Right lung (tissue), 10 donors: ENCODE results near the gene CEP76. TPM values are rescaled to one million over a fixed set of nuclear protein-coding genes. Genes with fewer than 3 reads are reported as not detected.

ENCODE experiments used
- DNase-seq, 2 donors: peaks; one replicate each; pipeline ENCODE4 v3.0.0-alpha.2; 2013
- long read RNA-seq, 8 donors: transcript quantifications; one replicate each; lab custom pipeline, GENCODE V29; 2026
- polyA plus RNA-seq, 5 donors: library from polyadenylated mRNA; unstranded; fragments of 120-200 nt; gene quantifications; one replicate each; pipeline versions ENCODE4 v1.2.1 to v1.2.3, GENCODE V29; 2013; ENCODE audit warnings: inconsistent platforms in 1 of 5, low replicate concordance in 1 of 5; ENCODE audit not compliant: insufficient read length in 5 of 5, insufficient read depth in 1 of 5

The CEP76 gene, protein sequence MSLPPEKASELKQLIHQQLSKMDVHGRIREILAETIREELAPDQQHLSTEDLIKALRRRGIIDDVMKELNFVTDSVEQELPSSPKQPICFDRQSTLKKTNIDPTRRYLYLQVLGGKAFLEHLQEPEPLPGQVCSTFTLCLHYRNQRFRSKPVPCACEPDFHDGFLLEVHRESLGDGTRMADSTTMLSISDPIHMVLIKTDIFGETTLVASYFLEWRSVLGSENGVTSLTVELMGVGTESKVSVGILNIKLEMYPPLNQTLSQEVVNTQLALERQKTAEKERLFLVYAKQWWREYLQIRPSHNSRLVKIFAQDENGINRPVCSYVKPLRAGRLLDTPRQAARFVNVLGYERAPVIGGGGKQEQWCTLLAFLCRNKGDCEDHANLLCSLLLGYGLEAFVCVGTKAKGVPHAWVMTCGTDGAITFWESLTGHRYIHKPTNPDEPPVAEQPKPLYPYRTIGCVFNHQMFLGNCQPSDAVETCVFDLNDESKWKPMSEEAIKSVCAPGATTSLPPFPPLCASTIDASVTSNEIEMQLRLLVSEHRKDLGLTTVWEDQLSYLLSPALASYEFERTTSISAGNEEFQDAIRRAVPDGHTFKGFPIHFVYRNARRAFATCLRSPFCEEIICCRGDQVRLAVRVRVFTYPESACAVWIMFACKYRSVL
- polyA plus RNA-seq: 10 to 100 TPM in 4 of 5 donors, 1 to 10 TPM in 1; 8.4 to 11.8 (median 11.3) TPM
- long read RNA-seq, donor 1, partial matches to known transcripts: 108 of 233 reads
- long read RNA-seq, donor 1, other reads (novel, unspliced or antisense): 125 of 233 reads
- long read RNA-seq, donor 2, partial matches to known transcripts: 0 of 2 reads
- long read RNA-seq, donor 2, other reads (novel, unspliced or antisense): 0 of 2 reads
- long read RNA-seq, donor 3, partial matches to known transcripts: 0 of 2 reads
- long read RNA-seq, donor 3, other reads (novel, unspliced or antisense): 0 of 2 reads
- long read RNA-seq, donor 4: 0 reads
- long read RNA-seq, donor 5, partial matches to known transcripts: 0 of 1 reads
- long read RNA-seq, donor 5, other reads (novel, unspliced or antisense): 0 of 1 reads
- long read RNA-seq, donor 6, partial matches to known transcripts: 52 of 131 reads
- long read RNA-seq, donor 6, other reads (novel, unspliced or antisense): 79 of 131 reads
- long read RNA-seq, donor 7, partial matches to known transcripts: 0 of 2 reads
- long read RNA-seq, donor 7, other reads (novel, unspliced or antisense): 0 of 2 reads
- long read RNA-seq, donor 8: 0 reads

- DNase-seq: peak; percentile 90 to 93
Measured at GRCh38 chr18:12702221-12703095, at the start of gene CEP76, which contains the start of gene PSMG2. CEP76 (minus strand) TSS chr18:12702723; CDS start chr18:12702548, 175 bp downstream. PSMG2 (plus strand) TSS chr18:12703042; CDS start chr18:12703108, 66 bp downstream.

DNA sequence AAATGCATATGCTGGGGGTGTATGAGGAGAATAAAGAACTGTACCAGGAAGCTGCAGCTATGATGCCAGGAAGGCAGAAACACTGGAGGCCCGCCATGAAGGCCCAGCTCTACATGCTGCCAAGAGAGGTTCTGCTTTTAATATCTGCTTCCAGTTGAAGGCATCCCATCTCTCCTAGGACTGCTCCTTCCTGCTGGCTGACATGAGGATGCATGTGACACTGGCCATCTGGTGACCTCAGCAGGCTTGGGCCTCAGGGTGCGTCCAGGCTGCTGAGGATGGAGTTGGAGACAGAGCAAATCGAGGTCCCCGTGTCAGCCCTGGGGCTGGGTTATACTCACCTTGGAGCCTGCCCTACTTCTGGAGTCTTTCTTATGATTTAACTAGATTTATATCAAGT lies 49.4 kb upstream of the CEP76 start:
- no peak for DNase-seq

DNA sequence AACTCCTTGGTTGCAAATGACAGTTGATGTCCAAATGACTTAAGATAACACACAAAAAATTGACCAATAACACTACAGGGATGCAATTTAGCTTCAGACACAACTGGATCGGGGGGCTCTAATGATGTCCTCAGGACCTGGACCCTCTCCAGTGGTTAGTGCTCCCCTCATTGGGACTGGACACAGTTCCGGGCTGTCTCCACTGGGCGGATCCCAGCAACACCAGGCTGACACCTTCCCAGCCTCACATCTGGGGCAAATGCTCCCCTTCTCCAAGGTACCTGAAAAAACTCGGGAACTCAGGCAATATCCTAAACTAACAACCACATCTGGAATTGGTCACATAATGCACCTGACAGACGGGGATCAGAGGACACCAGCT lies 49.0 kb upstream of the CEP76 start:
- no peak for DNase-seq

- no peak for DNase-seq
Measured at GRCh38 chr18:12750715-12751502, 48.4 kb upstream of the CEP76 start.

DNA sequence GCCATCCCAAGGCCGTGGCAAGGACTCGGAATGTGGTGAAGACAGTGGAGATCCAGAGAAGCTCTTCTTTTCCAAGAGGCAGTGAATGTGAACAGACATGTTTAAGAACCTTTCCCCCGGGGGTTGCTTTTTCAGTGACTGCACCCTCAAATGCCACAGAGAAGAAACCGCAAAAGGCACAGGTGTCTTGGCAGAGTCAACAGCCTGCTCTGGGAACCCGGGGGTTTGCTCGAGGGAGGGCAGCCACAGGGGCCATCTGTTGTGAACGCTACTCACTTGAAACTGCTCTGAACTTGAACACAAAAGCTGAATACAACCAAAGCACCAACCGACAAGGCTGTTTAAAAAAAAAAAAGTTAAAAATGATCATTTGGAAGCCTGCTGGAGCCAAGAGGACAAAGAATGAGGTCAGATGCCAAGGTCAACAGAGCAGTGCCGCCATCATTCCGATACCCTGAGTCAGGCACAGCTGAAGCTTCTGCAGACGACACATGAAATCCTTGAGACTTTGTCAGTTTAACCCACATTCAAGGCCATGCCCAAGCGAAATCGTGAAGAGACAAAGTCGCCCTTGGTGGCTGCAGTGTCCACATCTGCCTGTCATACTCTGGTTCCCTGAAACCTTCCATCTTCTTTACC lies 47.7 kb upstream of the CEP76 start:
- DNase-seq: no peak

- no peak for DNase-seq
Measured at GRCh38 chr18:12749121-12749520, 46.6 kb upstream of the CEP76 start.

DNA sequence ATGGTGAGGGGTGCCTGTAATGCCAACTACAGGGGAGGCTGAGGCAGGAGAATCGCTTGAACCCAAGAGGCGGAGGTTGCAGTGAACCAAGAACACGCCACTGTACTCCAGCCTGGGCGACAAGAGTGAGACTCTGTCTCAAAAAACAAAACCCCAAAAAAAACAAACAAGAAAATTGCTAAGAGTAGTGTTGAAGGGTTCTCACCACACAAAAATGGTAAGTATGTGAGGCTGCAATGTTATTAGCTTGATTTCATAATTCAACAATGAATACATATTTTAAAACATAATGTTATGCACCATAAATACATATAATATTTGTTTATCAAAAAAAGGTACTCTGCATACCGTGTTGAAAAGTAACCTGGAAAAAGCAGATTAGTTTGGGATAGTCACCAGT lies 46.1 kb upstream of the CEP76 start:
- no peak for DNase-seq

GRCh38 chr18:12747530-12748315 lies 45.2 kb upstream of the CEP76 start:
- no peak for DNase-seq

- DNase-seq: no peak
Measured at GRCh38 chr18:12745095-12745795, 42.7 kb upstream of the CEP76 start.

DNA sequence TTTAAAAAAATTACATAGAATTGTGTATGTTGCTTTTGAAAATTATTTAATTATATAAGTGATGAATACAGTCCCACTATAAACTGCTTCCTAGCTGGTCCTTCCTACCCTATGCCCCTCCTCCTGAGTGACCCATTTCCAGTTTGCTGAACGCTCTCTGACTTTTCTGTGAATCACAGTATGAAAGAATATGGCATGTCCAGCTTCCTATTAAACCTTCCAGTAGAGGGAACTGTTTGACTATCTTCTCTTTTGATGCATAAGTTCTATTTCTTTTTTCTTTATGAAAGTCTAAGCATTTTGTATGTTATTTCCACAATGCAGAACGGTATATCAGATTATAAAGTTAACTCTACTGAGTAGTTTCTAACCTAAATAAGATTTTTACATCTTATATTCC lies 41.6 kb upstream of the CEP76 start:
- DNase-seq: peak; percentile 22 to 29

- no peak for DNase-seq
Measured at GRCh38 chr18:12742453-12742852, 39.9 kb upstream of the CEP76 start.

DNA sequence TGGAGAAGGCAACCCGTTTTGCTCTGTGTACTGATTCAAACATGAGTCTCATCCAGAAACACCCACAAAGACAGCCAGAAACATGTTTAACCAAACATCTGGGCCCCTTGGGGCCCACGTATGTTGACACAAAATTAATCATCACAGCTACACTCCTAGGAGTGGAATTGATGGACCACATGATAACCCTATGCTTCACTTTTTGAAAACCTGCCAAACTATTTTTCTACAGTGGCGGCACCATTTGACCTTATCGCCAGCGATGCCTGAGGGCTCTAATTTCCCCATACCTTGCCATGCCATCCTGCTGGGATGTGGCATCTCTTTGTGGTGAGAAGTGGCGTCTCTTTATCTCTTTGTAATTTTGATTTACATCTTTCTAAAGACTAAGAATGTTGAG lies 38.8 kb upstream of the CEP76 start:
- DNase-seq: no peak

- no peak for DNase-seq
Measured at GRCh38 chr18:12737243-12737902, 34.9 kb upstream of the CEP76 start.

GRCh38 chr18:12726774-12727550 lies 24.4 kb upstream of the CEP76 start:
- peak; percentile 38 to 76 for DNase-seq

DNA sequence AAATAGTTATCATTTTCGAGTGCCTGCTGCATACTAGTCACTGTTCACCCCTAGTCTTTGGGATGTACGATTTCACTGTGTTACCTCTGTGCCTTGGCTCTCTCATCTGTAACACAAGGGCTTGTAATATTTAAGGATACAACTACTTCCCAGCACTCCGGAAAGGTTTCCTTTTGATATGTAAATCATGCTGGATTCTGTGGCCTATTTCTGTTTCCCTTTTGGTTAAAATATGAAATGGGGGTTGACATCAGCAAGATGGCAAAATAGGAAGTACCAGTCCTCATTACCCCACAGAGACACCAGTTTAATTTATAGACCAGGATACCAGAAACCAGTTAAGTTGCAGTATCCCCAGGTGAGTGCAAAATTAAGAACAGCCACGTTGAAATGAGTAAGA lies 23.8 kb upstream of the CEP76 start:
- DNase-seq: no peak

DNA sequence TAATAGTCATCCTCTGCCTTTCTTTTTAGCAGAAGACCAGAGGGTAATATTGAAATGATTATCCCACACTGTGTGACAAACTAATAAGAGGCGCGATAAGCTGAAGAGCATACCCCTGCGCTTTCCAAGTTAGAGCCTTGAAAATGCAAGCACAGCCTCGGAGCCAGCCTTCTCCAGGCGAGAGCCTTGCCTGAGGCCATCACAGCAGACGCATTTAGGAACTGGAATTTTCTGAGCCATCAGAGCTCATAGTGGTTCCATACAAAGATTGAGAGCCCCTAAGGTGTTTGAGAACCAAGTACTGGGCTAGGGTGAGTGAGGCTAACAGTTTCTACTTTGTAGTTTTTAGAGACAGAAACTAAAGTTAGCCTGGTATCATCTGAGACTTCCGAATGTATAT lies 20.2 kb upstream of the CEP76 start:
- no peak for DNase-seq
